ENCODE measurements around the gene MTF1.
A peak's percentile ranks its signal among the peaks of the same experiment; 100 is the strongest.
"Not testable (repeated sequence)": the region's sequence is repeated elsewhere in the genome, so short reads cannot be mapped to it uniquely, and the experiment has no call there.

Gene MTF1

GRCh38 chr1:37793773-37794371 lies 65.5 kb downstream of the MTF1 start, which contains the start of gene MANEAL:
Gene MANEAL, plus strand, starts transcription at chr1:37793847. Its CDS starts 336 bp downstream, at chr1:37794183.
- peak; percentile 50 for DNase-seq (ENCODE audit: low read depth)

GRCh38 chr1:37792943-37793686 lies 66.3 kb downstream of the MTF1 start:
- no peak for DNase-seq (ENCODE audit: low read depth)

- no peak for DNase-seq (ENCODE audit: low read depth)
These were observed 76.9 kb downstream of the MTF1 start for GRCh38 chr1:37782491-37782890.

DNA sequence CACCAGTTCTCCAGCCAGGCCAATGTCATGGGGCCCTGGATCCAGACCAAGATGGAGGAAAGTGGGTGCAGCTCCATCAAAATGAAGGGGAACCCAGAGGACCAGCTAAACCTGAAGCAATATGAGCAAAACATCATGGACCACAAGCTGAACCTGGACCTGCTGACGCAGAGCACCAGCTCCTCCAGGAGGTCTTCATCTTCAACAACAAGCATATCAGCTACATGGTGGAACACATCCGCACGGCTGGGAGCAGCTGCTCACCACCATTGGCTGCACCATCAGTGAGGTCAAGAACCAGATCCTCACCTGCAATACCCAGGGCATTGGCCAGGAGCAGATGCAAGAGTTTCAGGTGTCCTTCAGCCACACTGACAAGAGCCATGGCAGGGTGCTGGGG lies 80.7 kb downstream of the MTF1 start:
- no peak for DNase-seq (ENCODE audit: low read depth)

DNA sequence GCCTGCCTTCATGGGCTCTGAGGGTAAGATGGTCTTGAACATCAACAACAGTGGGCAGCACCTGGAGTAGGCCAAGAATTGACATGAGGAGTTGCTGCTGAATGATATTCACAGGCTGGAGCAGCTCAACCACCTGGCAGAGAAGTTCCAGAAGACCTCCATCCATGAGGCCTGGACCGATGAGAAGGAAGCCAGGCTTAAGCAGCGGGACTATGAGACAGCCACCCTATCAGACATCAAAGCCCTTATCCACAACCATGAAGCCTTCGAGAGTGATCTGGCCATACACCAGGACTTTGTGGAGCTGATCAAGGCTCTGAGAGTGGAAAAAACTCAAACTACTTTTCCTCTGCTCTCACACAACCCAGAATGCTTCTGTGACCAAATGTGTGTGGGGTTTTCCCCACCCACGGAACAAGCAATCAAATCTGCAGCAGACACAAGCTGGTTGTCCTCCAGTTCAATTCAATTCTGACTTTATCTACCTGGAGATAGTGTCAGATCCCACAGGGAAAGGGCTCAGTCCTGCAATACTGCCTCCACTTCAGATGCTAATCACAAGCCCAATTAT lies 82.4 kb downstream of the MTF1 start:
- no peak for DNase-seq (ENCODE audit: low read depth)

DNA sequence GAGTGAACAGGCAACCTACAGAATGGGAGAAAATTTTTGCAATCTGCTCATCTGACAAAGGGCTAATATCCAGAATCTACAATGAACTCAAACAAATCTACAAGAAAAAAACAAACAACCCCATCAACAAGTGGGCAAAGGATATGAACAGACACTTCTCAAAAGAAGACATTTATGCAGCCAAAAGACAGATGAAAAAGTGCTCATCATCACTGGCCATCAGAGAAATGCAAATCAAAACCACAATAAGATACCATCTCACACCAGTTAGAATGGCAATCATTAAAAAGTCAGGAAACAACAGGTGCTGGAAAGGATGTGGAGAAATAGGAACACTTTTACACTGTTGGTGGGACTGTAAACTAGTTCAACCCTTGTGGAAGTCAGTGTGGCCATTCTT lies 88.0 kb downstream of the MTF1 start:
- not testable (repeated sequence) for DNase-seq (ENCODE audit: low read depth)

DNA sequence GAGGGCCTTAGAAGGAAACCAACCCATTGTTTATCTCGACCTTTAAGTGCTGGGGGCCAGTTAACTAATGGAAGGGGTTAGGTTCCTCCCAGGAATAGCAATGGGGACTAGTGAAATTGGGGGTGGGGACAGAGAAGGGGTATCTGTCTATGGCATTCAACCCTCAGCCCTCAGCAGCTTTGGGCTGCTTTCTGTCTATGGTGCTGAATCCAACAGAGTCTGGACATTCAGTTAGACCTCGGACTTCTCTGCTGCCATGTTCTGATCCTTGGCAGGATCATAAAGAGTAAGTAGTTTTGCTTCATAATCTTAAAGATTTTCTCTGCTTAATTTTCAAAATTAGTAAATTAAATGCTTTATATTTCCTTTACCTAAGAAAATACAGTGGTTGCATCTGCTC lies 91.9 kb downstream of the MTF1 start:
- no peak for DNase-seq (ENCODE audit: low read depth)

GRCh38 chr1:37765916-37766664 lies 93.3 kb downstream of the MTF1 start:
- no peak for DNase-seq (ENCODE audit: low read depth)

DNA sequence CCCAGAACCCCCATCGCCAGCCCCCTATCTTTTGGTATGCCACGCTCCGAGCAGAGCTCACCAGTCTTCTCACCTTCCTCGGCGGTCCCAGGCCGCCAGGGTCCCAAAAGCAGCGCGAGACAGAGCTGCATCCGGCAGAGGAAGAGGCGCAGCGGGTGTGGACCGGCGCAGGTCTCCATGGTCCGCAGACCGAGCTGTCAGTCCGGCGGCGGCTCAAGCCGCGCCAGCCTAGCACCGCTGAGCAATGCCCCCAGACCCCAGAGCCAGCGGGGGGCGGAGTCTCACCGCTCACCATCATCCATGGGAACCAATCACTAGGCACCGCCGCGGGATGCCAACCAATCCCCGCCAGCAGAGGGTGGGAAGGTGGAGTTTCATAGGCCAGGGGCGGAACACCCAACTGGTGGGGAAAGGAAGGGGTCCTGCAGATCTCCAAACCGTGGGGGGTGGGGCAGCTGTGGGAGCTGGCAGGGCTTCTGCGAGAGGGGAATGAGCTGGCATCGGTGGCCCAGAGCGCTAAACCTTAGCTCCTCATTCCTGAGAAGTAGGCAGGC lies 94.4 kb downstream of the MTF1 start, which contains the start of gene EPHA10:
TSS of gene EPHA10 (minus strand) at position 233 of the 554 bp plus-strand sequence. CDS start at position 179, 54 bp downstream.
- DNase-seq (ENCODE audit: low read depth), result no peak

DNA sequence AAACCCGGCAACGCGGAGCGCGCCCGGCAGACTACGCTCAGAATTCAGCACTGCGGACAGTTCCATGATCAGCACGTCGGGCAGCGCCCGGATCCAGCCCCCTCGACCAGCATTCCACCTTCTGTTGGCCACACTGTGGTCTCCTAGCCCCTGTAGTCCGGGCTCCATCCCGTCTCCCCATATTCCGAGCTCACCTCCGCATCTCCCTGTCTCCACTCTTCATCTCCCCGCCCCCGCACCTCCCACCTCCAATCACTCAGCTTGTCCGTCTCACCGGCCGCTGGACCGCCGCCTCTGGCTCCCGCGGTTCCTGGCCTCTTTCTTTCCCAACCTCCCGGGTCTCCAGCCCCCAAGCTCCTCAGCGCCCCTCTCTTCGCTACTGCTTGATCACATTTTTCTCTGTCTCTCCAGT lies 95.0 kb downstream of the MTF1 start:
- DNase-seq (ENCODE audit: low read depth), result peak; percentile 37

GRCh38 chr1:37763791-37764413 lies 95.5 kb downstream of the MTF1 start:
- DNase-seq (ENCODE audit: low read depth), result no peak

GRCh38 chr1:37762516-37762915 lies 96.9 kb downstream of the MTF1 start:
- no peak for DNase-seq (ENCODE audit: low read depth)

DNA sequence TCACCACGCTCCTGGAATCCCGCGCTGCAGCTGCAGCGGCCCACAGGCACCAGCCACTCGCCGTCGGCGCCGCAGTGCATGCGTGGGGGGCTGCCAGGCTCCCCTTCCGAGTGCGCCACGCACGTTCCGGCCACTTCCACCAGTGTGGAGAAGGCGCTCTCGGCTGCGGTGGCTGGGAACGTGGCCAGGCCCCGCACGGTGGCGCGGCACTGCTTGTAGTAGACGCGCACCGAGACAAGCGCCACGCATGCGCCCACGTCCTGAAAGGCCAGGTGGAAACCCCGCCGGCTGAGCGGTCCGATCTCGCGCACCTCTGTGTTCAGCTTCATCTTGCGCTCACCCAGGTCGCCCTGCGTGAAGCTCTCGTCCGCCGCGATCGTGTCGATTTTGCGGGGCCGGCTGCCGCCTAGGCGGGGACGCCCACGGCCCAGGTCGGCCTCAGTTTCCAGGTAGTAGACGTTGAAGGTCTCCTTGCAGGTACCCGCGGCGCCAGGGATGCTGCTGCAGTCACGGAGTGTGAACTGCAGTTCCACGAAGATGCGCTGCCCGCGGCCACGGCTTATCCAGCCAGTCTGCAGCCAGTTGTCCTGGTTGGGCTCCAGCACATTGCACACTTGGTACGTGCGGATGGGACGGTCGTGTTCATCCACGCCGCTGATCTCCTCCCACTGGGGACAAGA lies 97.8 kb downstream of the MTF1 start:
- DNase-seq (ENCODE audit: low read depth), result no peak
